Thyroid gland (tissue), 4 donors: ENCODE data around the gene TSGA10IP.

Source experiments
- POLR2A ChIP-seq, 2 donors: fragments of 450-650 bp; IDR thresholded peaks; one replicate each; pipeline ENCODE4 v1.6.1; 2017; ENCODE audit warnings: antibody characterized with exemption in 2 of 2, mild to moderate bottlenecking in 2 of 2, moderate library complexity in 1 of 2
- TF ChIP-seq, protein P1 (sequence below), 6 experiments: fragments of 200-600 bp in 3 of 6; fragments of 450-650 bp in 3 of 6; sonication (generic) in 3 of 6; IDR thresholded peaks; one replicate each; pipeline ENCODE4 v1.5.1; 2016 to 2019; ENCODE audit warnings: antibody characterized with exemption in 6 of 6, mild to moderate bottlenecking in 2 of 6, inconsistent platforms in 1 of 6, moderate library complexity in 1 of 6

DNA sequence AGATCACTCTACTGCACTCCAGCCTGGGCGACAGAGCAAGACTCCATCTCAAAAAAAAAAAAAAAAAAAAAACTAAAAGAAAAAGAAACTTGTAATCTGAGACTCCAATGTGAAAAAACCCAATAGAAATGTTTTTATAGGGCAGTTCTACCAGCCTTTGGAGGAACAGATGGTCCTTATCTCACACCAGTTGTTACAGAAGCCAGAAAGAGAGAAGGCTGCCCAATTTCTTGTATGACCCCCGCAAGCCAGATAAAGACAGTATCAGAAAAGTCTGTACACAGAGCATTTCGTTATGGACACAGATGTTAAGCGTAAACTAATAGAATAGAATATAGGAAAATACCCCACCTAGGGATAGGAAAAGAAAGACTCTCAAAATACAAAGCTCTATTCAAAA, 11.3 kb upstream of the TSGA10IP start:
- TF ChIP-seq, protein P1, sequence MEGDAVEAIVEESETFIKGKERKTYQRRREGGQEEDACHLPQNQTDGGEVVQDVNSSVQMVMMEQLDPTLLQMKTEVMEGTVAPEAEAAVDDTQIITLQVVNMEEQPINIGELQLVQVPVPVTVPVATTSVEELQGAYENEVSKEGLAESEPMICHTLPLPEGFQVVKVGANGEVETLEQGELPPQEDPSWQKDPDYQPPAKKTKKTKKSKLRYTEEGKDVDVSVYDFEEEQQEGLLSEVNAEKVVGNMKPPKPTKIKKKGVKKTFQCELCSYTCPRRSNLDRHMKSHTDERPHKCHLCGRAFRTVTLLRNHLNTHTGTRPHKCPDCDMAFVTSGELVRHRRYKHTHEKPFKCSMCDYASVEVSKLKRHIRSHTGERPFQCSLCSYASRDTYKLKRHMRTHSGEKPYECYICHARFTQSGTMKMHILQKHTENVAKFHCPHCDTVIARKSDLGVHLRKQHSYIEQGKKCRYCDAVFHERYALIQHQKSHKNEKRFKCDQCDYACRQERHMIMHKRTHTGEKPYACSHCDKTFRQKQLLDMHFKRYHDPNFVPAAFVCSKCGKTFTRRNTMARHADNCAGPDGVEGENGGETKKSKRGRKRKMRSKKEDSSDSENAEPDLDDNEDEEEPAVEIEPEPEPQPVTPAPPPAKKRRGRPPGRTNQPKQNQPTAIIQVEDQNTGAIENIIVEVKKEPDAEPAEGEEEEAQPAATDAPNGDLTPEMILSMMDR (IDR thresholded peaks at IDR 0.05): no peak
- TF ChIP-seq POLR2A (IDR thresholded peaks at IDR 0.05): no peak
